Measurements from ENCODE around the gene HLCS.

HLCS gene

GRCh38 chr21:36806103-36806502, 160.4 kb downstream of the HLCS start:
- no peak for DNase-seq (ENCODE audit: low read depth)

DNA sequence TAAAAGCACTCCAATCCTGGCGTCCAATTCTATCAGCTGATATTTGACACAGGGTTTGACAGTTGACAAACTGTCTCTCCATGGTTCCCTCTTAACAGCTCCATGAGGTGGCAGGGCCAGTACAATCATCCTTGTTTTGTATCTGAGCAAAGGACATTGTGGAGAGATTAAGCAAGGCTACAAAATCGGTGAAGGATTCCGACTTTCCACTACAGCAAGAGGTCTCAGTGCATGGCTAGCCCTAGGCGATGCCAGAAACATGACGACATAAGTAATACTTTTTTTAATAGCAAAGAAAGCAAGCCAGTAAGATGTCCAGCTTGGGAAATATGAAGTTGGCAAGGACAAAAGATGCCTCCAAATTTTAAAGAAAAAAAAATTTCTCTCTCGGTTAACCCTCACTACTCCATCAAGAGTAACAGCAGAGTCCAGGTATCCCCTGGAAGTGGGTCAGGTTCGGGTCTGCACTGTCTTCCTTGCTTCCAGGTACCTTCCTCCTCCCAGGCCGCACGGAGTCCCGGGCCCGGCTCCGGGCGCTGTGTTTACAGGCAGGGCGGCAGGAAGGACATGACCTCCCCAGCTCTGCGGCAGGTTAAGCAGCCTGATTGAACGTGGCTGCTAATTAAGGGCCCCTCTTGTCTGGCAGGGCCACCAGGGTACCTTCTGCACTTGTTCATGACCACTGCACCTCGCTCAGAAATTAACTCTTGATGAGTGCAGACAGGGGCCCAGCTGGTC, 161.4 kb downstream of the HLCS start:
- no peak for DNase-seq (ENCODE audit: low read depth)

GRCh38 chr21:36803816-36804439, 162.5 kb downstream of the HLCS start:
- DNase-seq (ENCODE audit: low read depth): no peak

- DNase-seq (ENCODE audit: low read depth): no peak
Measured at GRCh38 chr21:36803051-36803645, 163.3 kb downstream of the HLCS start.

- no peak for DNase-seq (ENCODE audit: low read depth)
Measured at GRCh38 chr21:36800734-36801133, 165.7 kb downstream of the HLCS start.

GRCh38 chr21:36799869-36800268, 166.6 kb downstream of the HLCS start:
- no peak for DNase-seq (ENCODE audit: low read depth)

DNA sequence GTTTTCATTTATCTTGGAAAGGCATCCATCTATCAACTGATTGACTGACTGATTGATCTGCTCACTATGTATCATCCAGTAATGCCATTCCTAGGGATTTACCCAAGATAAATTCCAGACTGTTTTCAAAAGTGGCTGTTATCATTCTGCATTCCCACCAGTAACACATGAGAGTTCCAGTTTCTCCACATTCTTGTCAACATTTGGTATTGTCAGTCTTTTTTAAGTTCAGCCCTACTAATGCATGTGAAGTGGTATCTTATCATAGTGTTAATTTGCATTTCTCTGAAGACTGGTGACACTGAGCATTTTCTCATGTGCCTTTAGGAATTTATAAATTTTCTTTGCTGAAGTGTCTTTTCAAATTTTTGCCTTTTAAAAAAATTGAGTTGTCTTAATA, 168.0 kb downstream of the HLCS start:
- DNase-seq (ENCODE audit: low read depth): no peak

DNA sequence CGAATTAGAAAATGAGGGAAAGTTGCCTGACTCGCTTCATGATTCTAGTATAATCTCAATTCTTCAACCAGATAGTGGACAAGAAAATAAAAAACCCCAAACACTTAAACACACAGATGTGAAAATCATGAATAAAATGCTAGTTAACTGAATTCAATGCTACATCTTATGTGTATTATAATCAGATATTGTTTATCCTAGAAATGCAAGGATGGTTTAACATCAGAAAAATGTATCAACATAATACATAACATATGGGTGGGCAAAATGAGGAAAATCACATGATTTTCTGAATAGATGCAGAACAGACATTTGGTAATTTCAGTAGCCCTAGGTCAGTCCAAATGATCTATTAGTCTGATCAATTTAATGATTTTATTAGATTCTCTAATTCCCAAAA, 170.4 kb downstream of the HLCS start:
- no peak for DNase-seq (ENCODE audit: low read depth)

GRCh38 chr21:36792505-36792967, 173.9 kb downstream of the HLCS start:
- DNase-seq (ENCODE audit: low read depth): no peak

GRCh38 chr21:36791695-36792470, 174.6 kb downstream of the HLCS start:
- no peak for DNase-seq (ENCODE audit: low read depth)

- no peak for DNase-seq (ENCODE audit: low read depth)
Measured at GRCh38 chr21:36791180-36791579, 175.3 kb downstream of the HLCS start.

DNA sequence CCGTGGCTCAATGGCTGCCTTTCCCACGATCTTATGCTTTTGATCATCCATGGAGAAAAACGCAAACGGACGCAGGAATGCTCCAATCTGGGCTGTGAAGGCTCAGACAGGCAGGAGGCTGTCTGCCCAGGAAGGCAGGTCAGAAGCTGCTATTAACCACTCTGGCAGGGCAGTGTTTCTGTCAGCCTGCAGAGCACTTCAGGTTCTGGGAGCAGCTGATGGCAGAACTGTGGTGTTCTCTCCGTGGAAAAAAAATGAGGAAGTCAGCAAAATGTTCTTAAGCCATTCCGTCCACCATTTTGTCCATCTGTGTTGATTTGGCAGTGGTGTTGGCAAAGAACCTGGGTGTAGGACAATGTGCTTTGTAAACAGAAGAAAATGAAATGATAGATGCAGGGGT, 175.9 kb downstream of the HLCS start:
- DNase-seq (ENCODE audit: low read depth): no peak

- no peak for DNase-seq (ENCODE audit: low read depth)
Measured at GRCh38 chr21:36788120-36788638, 178.3 kb downstream of the HLCS start.

- DNase-seq (ENCODE audit: low read depth): no peak
Measured at GRCh38 chr21:36786186-36786585, 180.3 kb downstream of the HLCS start.

DNA sequence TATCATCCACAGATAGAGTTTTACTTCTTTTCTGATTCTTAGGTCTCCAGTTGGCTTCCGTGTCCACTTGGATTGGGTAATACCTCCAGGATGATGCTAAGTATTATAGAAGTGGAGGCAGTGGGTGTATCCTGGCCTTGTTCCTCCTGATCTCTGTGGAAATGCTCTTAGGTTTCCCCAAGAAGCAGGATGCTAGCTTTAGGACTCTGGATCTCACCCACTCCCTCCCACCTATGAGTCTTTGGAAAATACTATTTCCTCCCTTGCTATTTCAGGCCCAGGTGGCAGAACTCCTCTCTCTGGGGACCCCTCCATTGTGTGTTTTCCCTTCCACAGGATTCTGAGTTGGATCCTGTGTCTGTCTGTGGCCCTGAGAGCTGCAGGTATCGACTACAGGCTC, 180.9 kb downstream of the HLCS start:
- no peak for DNase-seq (ENCODE audit: low read depth)

GRCh38 chr21:36784947-36785346, 181.5 kb downstream of the HLCS start:
- no peak for DNase-seq (ENCODE audit: low read depth)

GRCh38 chr21:36783612-36784374, 182.7 kb downstream of the HLCS start:
- DNase-seq (ENCODE audit: low read depth): no peak

- DNase-seq (ENCODE audit: low read depth): no peak
Measured at GRCh38 chr21:36780861-36781260, 185.6 kb downstream of the HLCS start.

DNA sequence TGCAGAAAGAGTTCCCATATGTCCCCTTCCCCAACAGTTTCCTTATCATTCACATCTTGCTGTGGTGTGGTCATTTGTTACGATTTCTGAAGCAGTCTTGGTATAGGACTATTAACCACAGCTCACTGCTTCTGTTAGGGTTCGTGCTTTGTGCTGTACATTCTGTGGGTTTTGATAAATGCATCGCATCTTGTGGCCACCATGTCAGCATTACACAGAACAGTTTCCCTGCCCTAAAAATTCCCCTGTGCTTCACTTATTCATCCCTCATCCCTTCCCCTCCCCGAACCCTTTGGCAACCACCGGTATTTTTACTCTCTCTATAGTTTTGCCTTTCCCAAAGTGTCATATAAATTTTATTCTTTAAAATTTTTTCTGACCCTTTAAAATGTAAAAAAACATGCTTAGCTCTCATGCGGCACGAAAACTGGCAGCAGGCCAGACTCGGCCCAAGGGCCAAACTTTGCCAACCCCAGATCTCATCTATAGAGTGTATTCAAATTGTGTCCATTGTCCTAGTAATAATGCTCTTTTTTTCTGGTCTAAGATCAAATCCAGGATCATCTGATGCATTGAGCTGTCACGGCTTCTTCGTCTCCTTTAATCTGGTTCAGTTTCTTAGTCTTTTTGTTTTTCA, 189.4 kb downstream of the HLCS start:
- no peak for DNase-seq (ENCODE audit: low read depth)

- DNase-seq (ENCODE audit: low read depth): no peak
Measured at GRCh38 chr21:36773995-36774394, 192.5 kb downstream of the HLCS start.

DNA sequence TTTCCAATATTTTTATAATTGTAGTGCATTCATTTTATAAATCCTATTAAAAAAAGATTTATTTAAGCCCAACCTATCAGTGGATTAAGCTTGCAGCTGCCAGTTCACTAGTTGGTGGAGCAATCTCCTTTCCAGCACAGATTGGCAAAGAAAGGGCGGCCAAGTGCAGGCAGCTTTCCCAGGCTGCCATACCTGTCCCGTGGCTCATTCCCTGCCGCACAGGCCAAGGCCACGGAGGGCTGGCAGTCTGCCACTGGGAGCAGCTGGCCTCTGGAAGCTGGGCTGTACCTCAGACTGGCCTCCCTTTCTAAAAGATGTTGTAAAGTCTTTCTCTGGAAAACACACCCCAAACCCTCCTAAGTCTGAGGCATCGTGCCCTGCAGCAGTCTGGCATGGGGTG, 193.4 kb downstream of the HLCS start:
- no peak for DNase-seq (ENCODE audit: low read depth)
